ENCODE results near the gene SAYSD1. TPM values are rescaled to one million over a fixed set of nuclear protein-coding genes. Genes with fewer than 3 reads are reported as not detected.

The SAYSD1 gene
- total RNA-seq, 4 donors from 2014 or later: 9.1 to 16.5 (median 15.1) TPM

- 94 to 95% methylated on average over 1 of the region's 1 CpG for WGBS, 2 donors
- DNase-seq (ENCODE audit: low spot score in 2 of 2): no peak
- intact Hi-C loops (cut with DNase I; ENCODE audit: low total_unique reads): no loop called here
- no peak overlapping the region for H3K4me3 ChIP-seq (ENCODE audit: low read depth, poor library complexity, severe bottlenecking)
- TF ChIP-seq CTCF (IDR thresholded peaks at IDR 0.05): no peak
Measured at GRCh38 chr6:39102821-39103136, 12.2 kb downstream of the SAYSD1 start.

GRCh38 chr6:39102071-39102820, 12.7 kb downstream of the SAYSD1 start:
- WGBS, 2 donors: 65 to 70% methylated on average over 12 of the region's 12 CpGs
- TF ChIP-seq CTCF (IDR thresholded peaks at IDR 0.05) (no peak), POLR2A (IDR thresholded peaks at IDR 0.05) (no peak)
- no peak overlapping the region for H3K4me3 ChIP-seq (ENCODE audit: low read depth, poor library complexity, severe bottlenecking)
- no peak for DNase-seq (ENCODE audit: low spot score in 2 of 2)
- intact Hi-C loops (cut with DNase I; ENCODE audit: low total_unique reads): no loop called here

GRCh38 chr6:39100358-39100757, 14.6 kb downstream of the SAYSD1 start:
- WGBS, 2 donors: 62 to 80% methylated on average over 3 of the region's 3 CpGs
- no peak for DNase-seq (ENCODE audit: low spot score in 2 of 2)
- TF ChIP-seq CTCF (IDR thresholded peaks at IDR 0.05): no peak
- no peak for TF ChIP-seq POLR2A (IDR thresholded peaks at IDR 0.05)
- no peak overlapping the region for H3K4me3 ChIP-seq (ENCODE audit: low read depth, poor library complexity, severe bottlenecking)
- intact Hi-C loops (cut with DNase I; ENCODE audit: low total_unique reads): no loop called here

- no peak overlapping the region for H3K4me3 ChIP-seq (ENCODE audit: low read depth, poor library complexity, severe bottlenecking)
- intact Hi-C loops (cut with DNase I; ENCODE audit: low total_unique reads): no loop called here
- DNase-seq (ENCODE audit: low spot score in 2 of 2): no peak
- TF ChIP-seq POLR2A (IDR thresholded peaks at IDR 0.05): no peak
- no peak for TF ChIP-seq CTCF (IDR thresholded peaks at IDR 0.05)
Measured at GRCh38 chr6:39095578-39095977, 19.4 kb downstream of the SAYSD1 start.

- WGBS, 2 donors: 85 to 91% methylated on average over 4 of the region's 4 CpGs
- no peak for TF ChIP-seq POLR2A (IDR thresholded peaks at IDR 0.05)
- TF ChIP-seq CTCF (IDR thresholded peaks at IDR 0.05): no peak
- no peak for DNase-seq (ENCODE audit: low spot score in 2 of 2)
- intact Hi-C loops (cut with DNase I; ENCODE audit: low total_unique reads): no loop called here
- H3K4me3 ChIP-seq (ENCODE audit: low read depth, poor library complexity, severe bottlenecking): no peak overlapping the region
Measured at GRCh38 chr6:39093149-39093708, 21.8 kb downstream of the SAYSD1 start.

GRCh38 chr6:39092124-39092523, 22.9 kb downstream of the SAYSD1 start:
- TF ChIP-seq CTCF (IDR thresholded peaks at IDR 0.05) (no peak), POLR2A (IDR thresholded peaks at IDR 0.05) (no peak)
- no peak overlapping the region for H3K4me3 ChIP-seq (ENCODE audit: low read depth, poor library complexity, severe bottlenecking)
- DNase-seq (ENCODE audit: low spot score in 2 of 2): no peak
- WGBS, 2 donors: 29 to 75% methylated on average over 1 of the region's 1 CpG
- intact Hi-C loops (cut with DNase I; ENCODE audit: low total_unique reads): no loop called here

Measured in lower leg skin (tissue), 4 donors.